ENCODE results near the gene CITED4. TPM values are rescaled to one million over a fixed set of nuclear protein-coding genes. Genes with fewer than 3 reads are reported as not detected.
A peak's percentile ranks its signal among the peaks of the same experiment; 100 is the strongest.

CITED4 gene
- total RNA-seq, 1 experiment from 2014 or later: 13.9 TPM

DNA sequence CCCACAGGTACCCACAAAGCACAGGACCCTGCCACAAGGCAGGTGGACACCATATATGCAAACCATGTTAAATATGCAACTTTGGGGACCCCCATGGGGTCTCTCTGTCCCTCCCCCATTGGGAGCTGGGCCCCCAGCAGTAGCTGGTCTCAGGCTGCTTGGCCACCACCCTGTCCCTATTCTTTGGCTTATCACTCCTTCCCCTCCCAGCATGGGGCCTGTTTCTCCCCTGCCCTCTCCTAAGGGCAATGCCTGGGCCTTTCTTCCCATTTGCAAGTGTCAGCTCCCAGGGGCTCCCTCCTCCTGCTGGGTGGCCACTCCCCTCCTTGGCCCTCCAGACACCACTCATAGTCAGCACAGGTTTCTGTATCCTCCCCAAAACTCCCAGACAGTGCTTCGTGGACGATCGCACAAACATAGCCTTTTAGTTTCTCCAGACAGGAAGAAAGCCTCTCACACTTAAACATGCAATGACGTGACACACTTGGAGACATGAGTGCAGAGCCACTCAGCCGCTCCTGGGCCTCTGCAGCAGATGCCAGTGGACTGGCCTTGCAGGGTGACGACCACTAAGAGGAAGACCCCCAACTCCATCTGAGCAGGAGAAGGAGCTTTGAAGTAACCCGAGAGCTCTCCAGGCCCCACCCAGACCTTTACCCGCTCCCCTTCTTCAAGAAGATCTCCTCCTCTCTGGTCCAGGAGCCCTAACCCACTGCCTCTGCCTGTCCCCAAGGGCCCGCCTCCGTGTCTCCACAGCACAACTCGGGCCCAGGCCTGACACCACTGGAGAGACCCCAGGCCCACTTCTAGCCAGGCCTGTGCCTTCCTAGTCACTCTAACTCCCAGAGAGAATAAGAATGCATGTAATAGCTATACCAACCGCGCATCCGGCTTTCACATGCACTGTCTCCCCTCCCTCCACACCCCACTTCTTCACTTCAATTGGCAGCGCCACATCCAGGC lies 22.9 kb downstream of the CITED4 start:
- no peak for DNase-seq

GRCh38 chr1:40838045-40838979 lies 23.9 kb downstream of the CITED4 start:
- H3K36me3 ChIP-seq (replicated peaks; ENCODE audit: control insufficient read depth, insufficient read depth, low read length): no peaks in the 10 kb centered on the region; the same call in 1 of the 2 replicates
- H3K4me3 ChIP-seq (ENCODE audit: insufficient read depth, low read depth, low read length): peak overlapping the region; percentile 30; the same call in 1 of the 2 replicates
- peak; percentile 94 for DNase-seq
- peaks cover 4% of the 10 kb centered on the region; the same call in 1 of the 2 replicates for H3K27me3 ChIP-seq (ENCODE audit: control insufficient read depth, insufficient read depth, low read length)

More for the DNA sequence above, 22.9 kb downstream of the CITED4 start:
- peaks cover 4% of the 10 kb centered on the region; the same call in 1 of the 2 replicates for H3K27me3 ChIP-seq (ENCODE audit: control insufficient read depth, insufficient read depth, low read length)
- H3K4me3 ChIP-seq (ENCODE audit: insufficient read depth, low read depth, low read length): no peak overlapping the region
- no peaks in the 10 kb centered on the region; the same call in 1 of the 2 replicates for H3K36me3 ChIP-seq (replicated peaks; ENCODE audit: control insufficient read depth, insufficient read depth, low read length)

DNA sequence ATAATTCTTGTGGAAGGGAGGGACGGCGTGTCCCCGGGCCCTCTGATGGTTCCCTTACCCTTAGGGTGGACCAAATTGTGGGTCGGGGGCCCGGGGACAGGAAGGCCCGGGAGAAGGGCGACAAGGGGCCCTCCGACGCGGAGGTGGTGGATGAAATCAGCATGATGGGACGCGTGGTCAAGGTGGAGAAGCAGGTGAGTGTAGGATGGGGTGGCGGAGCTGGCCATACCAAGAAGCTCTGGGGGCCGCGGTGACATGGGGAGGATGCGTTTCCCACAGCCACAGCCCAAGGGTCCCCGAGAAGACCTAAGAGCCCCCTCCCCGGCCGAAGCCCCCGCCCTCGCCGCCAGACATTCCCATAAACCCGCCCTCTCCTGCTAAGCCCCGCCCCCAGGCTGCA lies 24.6 kb downstream of the CITED4 start:
- Histone ChIP-seq H3K36me3 (replicated peaks; ENCODE audit: control insufficient read depth, insufficient read depth, low read length) (no peaks in the 10 kb centered on the region; the same call in 1 of the 2 replicates), H3K27me3 (ENCODE audit: control insufficient read depth, insufficient read depth, low read length) (peaks cover 4% of the 10 kb centered on the region; the same call in 1 of the 2 replicates), H3K4me3 (ENCODE audit: insufficient read depth, low read depth, low read length) (peak overlapping the region; percentile 30; the same call in 1 of the 2 replicates)
- no peak for DNase-seq

DNA sequence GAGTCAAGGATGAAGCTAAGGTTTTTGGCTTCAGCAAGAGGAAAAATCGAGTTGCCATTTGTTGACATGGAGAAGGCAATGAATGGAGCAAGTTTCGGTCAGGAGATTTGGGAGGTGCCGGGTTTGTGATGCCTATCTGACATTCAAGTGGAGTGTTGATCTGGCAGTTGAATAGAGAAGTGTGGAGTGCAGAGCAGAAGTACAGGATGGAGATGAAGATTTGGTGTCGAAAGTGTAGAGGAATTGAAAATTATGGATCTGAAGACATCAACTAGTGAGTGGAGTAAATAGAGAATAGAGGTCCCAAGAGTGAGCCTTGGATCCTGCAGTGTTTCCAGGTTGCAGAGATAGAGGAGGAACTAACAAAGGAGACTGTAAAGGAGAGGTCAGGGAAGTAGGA lies 25.9 kb downstream of the CITED4 start:
- Histone ChIP-seq H3K4me3 (ENCODE audit: insufficient read depth, low read depth, low read length) (no peak overlapping the region), H3K27me3 (ENCODE audit: control insufficient read depth, insufficient read depth, low read length) (peaks cover 4% of the 10 kb centered on the region; the same call in 1 of the 2 replicates), H3K36me3 (replicated peaks; ENCODE audit: control insufficient read depth, insufficient read depth, low read length) (no peaks in the 10 kb centered on the region; the same call in 1 of the 2 replicates)
- DNase-seq: no peak

DNA sequence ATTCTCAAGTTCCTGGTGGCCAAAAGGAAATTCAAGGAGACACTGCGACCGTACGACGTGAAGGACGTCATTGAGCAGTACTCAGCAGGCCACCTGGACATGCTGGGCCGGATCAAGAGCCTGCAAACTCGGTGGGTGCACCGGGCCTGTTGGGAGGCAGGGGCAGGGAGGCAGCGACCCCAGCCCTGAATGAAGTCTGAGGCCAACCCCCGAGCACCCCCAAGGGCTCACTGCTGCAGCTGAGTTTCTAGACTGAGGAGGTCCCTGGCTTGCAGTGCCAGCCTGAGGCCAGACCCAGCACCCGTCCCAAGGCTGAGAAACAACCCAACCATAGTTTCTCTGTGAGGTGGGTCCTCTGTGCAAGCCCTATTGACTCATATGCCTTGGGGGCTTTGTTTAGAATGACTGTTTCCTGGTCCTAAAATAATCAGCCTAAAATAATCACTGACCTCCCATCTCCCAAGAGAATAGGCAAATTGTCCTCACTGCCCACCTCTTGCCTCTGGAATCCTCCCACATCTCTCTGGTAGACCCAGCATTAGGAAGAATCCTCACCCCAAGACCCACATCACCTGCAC lies 27.1 kb downstream of the CITED4 start:
- H3K36me3 ChIP-seq (replicated peaks; ENCODE audit: control insufficient read depth, insufficient read depth, low read length): no peaks in the 10 kb centered on the region; the same call in 1 of the 2 replicates
- no peak for DNase-seq
- H3K27me3 ChIP-seq (ENCODE audit: control insufficient read depth, insufficient read depth, low read length): peaks cover 4% of the 10 kb centered on the region; the same call in 1 of the 2 replicates
- H3K4me3 ChIP-seq (ENCODE audit: insufficient read depth, low read depth, low read length): no peak overlapping the region

DNA sequence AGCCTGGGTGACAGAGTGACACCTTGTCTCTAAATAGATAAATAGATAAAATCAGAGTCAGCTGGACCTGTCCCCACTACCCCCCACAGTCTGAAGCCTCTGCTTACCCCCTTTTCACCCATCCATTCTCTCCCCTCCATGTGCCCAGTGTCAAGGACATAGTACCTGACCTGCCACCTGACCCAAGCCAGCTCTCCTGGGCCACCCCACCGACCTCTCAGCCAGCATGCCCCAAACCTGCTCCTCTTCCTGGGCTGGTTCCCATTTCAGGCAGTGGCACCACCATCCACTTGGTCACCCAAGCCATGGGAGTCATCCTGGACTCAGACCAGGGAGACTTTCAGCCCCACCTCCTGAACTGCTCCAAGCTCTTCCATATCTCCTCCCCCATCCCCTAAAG lies 28.2 kb downstream of the CITED4 start:
- no peak for DNase-seq
- no peaks in the 10 kb centered on the region; the same call in 1 of the 2 replicates for H3K36me3 ChIP-seq (replicated peaks; ENCODE audit: control insufficient read depth, insufficient read depth, low read length)
- H3K4me3 ChIP-seq (ENCODE audit: insufficient read depth, low read depth, low read length): no peak overlapping the region
- H3K27me3 ChIP-seq (ENCODE audit: control insufficient read depth, insufficient read depth, low read length): peaks cover 4% of the 10 kb centered on the region; the same call in 1 of the 2 replicates

DNA sequence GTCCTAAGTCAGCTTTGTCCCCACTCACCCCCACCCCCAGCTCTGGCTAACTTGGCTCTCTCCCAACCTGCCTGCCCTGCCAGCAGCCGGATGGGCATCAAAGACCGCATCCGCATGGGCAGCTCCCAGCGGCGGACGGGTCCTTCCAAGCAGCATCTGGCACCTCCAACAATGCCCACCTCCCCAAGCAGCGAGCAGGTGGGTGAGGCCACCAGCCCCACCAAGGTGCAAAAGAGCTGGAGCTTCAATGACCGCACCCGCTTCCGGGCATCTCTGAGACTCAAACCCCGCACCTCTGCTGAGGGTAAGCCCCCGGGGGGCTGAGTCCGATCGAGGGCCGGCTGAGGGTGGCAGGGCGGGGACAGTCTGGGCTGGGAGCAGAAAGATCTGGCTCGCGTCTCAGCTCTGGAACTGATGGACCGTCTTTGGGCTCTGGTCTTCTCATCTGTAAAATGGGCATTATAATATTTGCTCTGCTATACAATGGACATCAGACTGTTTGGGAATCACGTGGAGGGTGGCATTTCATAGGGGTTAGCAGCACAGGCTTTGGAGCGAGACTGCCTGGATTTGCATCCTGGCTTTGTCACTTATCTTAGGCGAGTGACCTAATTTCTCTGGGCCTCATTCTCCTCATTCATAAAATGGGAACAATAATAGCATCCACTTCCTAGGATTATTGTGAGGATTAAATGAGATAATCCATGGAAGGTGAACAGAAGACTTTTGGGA lies 31.0 kb downstream of the CITED4 start:
- DNase-seq: no peak
- Histone ChIP-seq H3K27me3 (ENCODE audit: control insufficient read depth, insufficient read depth, low read length) (peaks cover 2% of the 10 kb centered on the region; the same call in 1 of the 2 replicates), H3K4me3 (ENCODE audit: insufficient read depth, low read depth, low read length) (no peak overlapping the region), H3K36me3 (replicated peaks; ENCODE audit: control insufficient read depth, insufficient read depth, low read length) (no peaks in the 10 kb centered on the region; the same call in 1 of the 2 replicates)

GRCh38 chr1:40830419-40830943 lies 31.7 kb downstream of the CITED4 start:
- H3K4me3 ChIP-seq (ENCODE audit: insufficient read depth, low read depth, low read length): no peak overlapping the region
- no peaks in the 10 kb centered on the region; the same call in 1 of the 2 replicates for H3K27me3 ChIP-seq (ENCODE audit: control insufficient read depth, insufficient read depth, low read length)
- no peaks in the 10 kb centered on the region for H3K36me3 ChIP-seq (replicated peaks; ENCODE audit: control insufficient read depth, insufficient read depth, low read length)
- no peak for DNase-seq

DNA sequence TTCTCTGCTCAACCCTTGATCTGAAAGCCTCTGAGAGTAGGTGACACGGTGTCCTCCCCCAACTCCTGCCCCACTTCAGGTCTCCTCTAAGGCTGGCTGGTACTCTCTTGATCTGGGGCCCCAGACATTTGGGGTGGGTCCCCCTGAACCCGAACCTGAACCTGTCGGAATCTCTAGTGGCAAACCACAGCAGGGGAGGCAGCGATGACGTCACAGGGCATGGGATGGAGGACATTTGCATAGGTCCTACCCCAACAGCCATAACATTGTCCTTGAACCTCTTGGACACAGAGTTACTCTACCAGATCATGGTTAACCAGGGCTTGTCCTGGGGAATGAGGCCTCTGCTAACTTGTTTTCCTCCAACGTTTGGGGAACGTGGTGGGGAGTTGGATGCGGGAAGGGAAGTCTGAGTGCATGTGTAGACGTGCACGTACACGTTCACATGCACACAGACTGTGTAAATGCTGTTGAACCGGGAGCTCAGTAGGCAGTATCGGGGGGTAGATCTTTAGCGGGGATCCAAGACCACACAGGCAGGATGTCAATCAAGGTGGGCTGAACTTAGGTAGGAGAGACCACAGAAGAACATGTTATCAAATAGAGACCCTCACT lies 32.4 kb downstream of the CITED4 start:
- DNase-seq: no peak
- H3K27me3 ChIP-seq (ENCODE audit: control insufficient read depth, insufficient read depth, low read length): no peaks in the 10 kb centered on the region; the same call in 1 of the 2 replicates
- no peaks in the 10 kb centered on the region for H3K36me3 ChIP-seq (replicated peaks; ENCODE audit: control insufficient read depth, insufficient read depth, low read length)
- H3K4me3 ChIP-seq (ENCODE audit: insufficient read depth, low read depth, low read length): no peak overlapping the region

- H3K27me3 ChIP-seq (ENCODE audit: control insufficient read depth, insufficient read depth, low read length): no peaks in the 10 kb centered on the region; the same call in 1 of the 2 replicates
- DNase-seq: no peak
- H3K4me3 ChIP-seq (ENCODE audit: insufficient read depth, low read depth, low read length): no peak overlapping the region
Observed at GRCh38 chr1:40825996-40826395, 36.2 kb downstream of the CITED4 start.

DNA sequence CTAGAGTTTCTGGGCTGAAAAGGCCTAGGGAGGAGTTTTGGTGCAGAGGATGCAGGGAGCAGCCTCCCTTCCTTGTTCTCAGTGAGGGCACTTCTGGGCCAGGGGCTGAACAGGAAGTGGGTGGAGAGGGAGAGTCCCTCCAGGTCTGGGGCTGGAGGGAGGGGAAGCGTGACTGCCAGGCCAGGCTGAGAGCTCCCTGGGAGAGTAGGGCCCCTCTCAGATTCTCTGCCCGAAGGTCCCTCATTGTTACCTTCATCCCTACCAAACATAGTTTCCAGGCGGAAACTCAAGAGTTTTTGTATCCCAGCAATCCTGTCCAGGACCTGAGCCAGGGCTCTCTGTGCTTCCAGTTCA lies 36.8 kb downstream of the CITED4 start:
- H3K4me3 ChIP-seq (ENCODE audit: insufficient read depth, low read depth, low read length): no peak overlapping the region
- peak; percentile 73 for DNase-seq
- H3K27me3 ChIP-seq (ENCODE audit: control insufficient read depth, insufficient read depth, low read length): no peaks in the 10 kb centered on the region; the same call in 1 of the 2 replicates
- H3K36me3 ChIP-seq (replicated peaks; ENCODE audit: control insufficient read depth, insufficient read depth, low read length): no peaks in the 10 kb centered on the region

More at GRCh38 chr1:40825996-40826395, 36.2 kb downstream of the CITED4 start:
- no peaks in the 10 kb centered on the region for H3K36me3 ChIP-seq (replicated peaks; ENCODE audit: control insufficient read depth, insufficient read depth, low read length)

- H3K36me3 ChIP-seq (replicated peaks; ENCODE audit: control insufficient read depth, insufficient read depth, low read length): no peaks in the 10 kb centered on the region
- H3K4me3 ChIP-seq (ENCODE audit: insufficient read depth, low read depth, low read length): no peak overlapping the region
- DNase-seq: no peak
- no peaks in the 10 kb centered on the region; the same call in 1 of the 2 replicates for H3K27me3 ChIP-seq (ENCODE audit: control insufficient read depth, insufficient read depth, low read length)
Observed at GRCh38 chr1:40824591-40825434, 37.4 kb downstream of the CITED4 start.

Measured in H7 (cell line).